Measurements from ENCODE around the gene HTR3A. TPM values are rescaled to one million over a fixed set of nuclear protein-coding genes. Genes with fewer than 3 reads are reported as not detected.
"Not testable (repeated sequence)": the region's sequence is repeated elsewhere in the genome, so short reads cannot be mapped to it uniquely, and the experiment has no call there.

The HTR3A gene
- total and polyA plus RNA-seq, 7 donors, result 1.1 to 4.5 (median 1.6) TPM; not detected in 2

GRCh38 chr11:113934761-113935160 lies 40.1 kb upstream of the HTR3A start:
- no peaks in the 10 kb centered on the region for H3K36me3 ChIP-seq
- TF ChIP-seq POLR2A (IDR thresholded peaks at IDR 0.05), result no peak
- H3K9me3 ChIP-seq, result no peaks in the 10 kb centered on the region
- DNase-seq, result no peak
- no peaks in the 10 kb centered on the region for H3K4me1 ChIP-seq
- intact Hi-C loops (cut with DNase I), result no loop called here
- H3K27ac ChIP-seq, result no peak overlapping the region
- no peak overlapping the region for H3K4me3 ChIP-seq
- WGBS, 2 donors, result 44 to 70% methylated on average over 4 of the region's 4 CpGs
- H3K27me3 ChIP-seq, result no peaks in the 10 kb centered on the region

GRCh38 chr11:113935858-113936257 lies 39.0 kb upstream of the HTR3A start:
- H3K27ac ChIP-seq, result no peak overlapping the region
- H3K27me3 ChIP-seq, result no peaks in the 10 kb centered on the region
- 63 to 74% methylated on average over 4 of the region's 4 CpGs for WGBS, 2 donors
- H3K36me3 ChIP-seq, result no peaks in the 10 kb centered on the region
- no peaks in the 10 kb centered on the region for H3K9me3 ChIP-seq
- H3K4me1 ChIP-seq, result no peaks in the 10 kb centered on the region
- no peak for TF ChIP-seq POLR2AphosphoS5 (IDR thresholded peaks at IDR 0.05)
- no peak for TF ChIP-seq EP300 (IDR thresholded peaks at IDR 0.05)
- no peak for TF ChIP-seq CTCF (IDR thresholded peaks at IDR 0.05)
- TF ChIP-seq POLR2A (IDR thresholded peaks at IDR 0.05), result no peak
- intact Hi-C loops (cut with DNase I), result no loop called here
- no peak for DNase-seq
- H3K4me3 ChIP-seq, result no peak overlapping the region

GRCh38 chr11:113937918-113938317 lies 37.0 kb upstream of the HTR3A start:
- intact Hi-C loops (cut with DNase I), result no loop called here
- TF ChIP-seq CTCF (IDR thresholded peaks at IDR 0.05) (no peak), POLR2AphosphoS5 (IDR thresholded peaks at IDR 0.05) (no peak), EP300 (IDR thresholded peaks at IDR 0.05) (no peak), POLR2A (IDR thresholded peaks at IDR 0.05) (no peak)
- H3K4me3 ChIP-seq, result no peak overlapping the region
- H3K36me3 ChIP-seq, result no peaks in the 10 kb centered on the region
- H3K4me1 ChIP-seq, result no peaks in the 10 kb centered on the region
- H3K9me3 ChIP-seq, result no peaks in the 10 kb centered on the region
- DNase-seq, result no peak
- no peak overlapping the region for H3K27ac ChIP-seq
- no peaks in the 10 kb centered on the region for H3K27me3 ChIP-seq
- 86 to 95% methylated on average over 3 of the region's 3 CpGs for WGBS, 2 donors

DNA sequence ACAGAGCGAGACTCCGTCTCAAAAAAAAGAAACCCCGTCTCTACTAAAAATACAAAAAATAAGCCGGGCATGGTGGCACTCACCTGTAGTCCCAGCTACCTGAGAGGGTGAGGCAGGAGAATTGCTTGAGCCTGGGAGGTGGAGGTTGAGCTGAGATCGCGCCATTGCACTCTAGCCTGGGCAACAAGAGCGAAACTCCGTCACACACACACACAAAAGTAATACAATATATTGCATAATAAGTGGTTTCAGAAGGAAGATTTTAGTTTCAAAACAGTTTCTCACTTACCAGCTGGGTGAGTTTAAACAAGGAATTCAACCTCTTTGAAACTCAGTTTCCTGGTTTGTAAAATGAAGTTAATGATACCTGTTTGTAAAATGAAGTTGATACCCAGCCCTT lies 32.7 kb upstream of the HTR3A start:
- H3K36me3 ChIP-seq, result no peaks in the 10 kb centered on the region
- WGBS, 2 donors, result 85 to 95% methylated on average over 8 of the region's 8 CpGs
- H3K4me3 ChIP-seq, result no peak overlapping the region
- intact Hi-C loops (cut with DNase I), result no loop called here
- no peaks in the 10 kb centered on the region for H3K4me1 ChIP-seq
- H3K27ac ChIP-seq, result no peak overlapping the region
- no peaks in the 10 kb centered on the region for H3K9me3 ChIP-seq
- H3K27me3 ChIP-seq, result no peaks in the 10 kb centered on the region
- TF ChIP-seq POLR2A (IDR thresholded peaks at IDR 0.05) (no peak), EP300 (IDR thresholded peaks at IDR 0.05) (no peak), CTCF (IDR thresholded peaks at IDR 0.05) (no peak), POLR2AphosphoS5 (IDR thresholded peaks at IDR 0.05) (no peak)
- no peak for DNase-seq

DNA sequence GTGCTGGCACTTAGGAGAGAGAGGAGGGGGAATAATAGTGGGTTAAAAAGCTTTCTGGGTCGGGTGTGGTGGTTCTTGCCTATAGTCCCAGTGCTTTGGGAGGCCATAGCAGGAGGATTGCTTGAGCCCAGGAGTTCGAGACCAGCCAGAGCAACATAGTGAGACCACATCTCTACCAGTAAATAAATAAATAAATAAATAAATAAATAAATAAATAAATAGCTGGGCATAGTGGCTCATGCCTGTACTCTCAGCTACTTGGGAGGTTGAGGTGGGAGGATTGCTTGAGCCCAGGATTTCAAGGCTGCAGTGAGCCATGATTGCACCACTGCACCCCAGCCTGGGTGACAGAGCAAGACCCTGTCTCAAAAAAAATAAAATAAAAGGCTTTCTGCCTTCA lies 28.7 kb upstream of the HTR3A start:
- 69 to 76% methylated on average over 2 of the region's 2 CpGs for WGBS, 2 donors
- DNase-seq; H3K27me3 ChIP-seq; H3K4me1 ChIP-seq; H3K36me3 ChIP-seq; H3K4me3 ChIP-seq; intact Hi-C loops (cut with DNase I); H3K27ac ChIP-seq; H3K9me3 ChIP-seq: not testable (repeated sequence)

DNA sequence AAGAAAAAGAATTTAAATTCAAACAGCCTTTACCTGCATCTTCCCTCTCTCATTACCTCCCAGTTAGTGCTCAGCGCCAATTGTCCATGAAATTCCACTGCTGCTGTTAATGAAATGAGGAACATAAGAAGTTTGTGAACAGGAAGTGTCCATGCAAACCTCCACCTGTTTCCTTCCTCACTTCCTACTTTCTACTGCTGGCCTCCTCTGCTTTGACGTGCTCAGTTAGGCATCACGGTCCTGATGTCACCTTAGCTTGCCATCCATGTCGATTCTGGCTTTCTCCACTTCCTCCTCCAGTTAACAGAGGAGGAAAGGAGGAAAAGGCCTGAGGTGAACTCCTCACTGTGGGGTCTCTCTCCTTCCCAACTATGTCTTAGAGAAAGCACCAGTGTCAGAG lies 26.9 kb upstream of the HTR3A start:
- intact Hi-C loops (cut with DNase I), result no loop called here
- 44 to 72% methylated on average over 4 of the region's 4 CpGs for WGBS, 2 donors

More for the DNA sequence above, 26.9 kb upstream of the HTR3A start:
- Histone ChIP-seq H3K9me3 (no peaks in the 10 kb centered on the region), H3K36me3 (no peaks in the 10 kb centered on the region), H3K4me1 (no peaks in the 10 kb centered on the region), H3K27me3 (peaks cover 0 to 17% (median 5%) of the 10 kb centered on the region in 3 donors), H3K4me3 (no peak overlapping the region), H3K27ac (no peak overlapping the region)
- TF ChIP-seq EP300 (IDR thresholded peaks at IDR 0.05), result no peak
- no peak for TF ChIP-seq CTCF (IDR thresholded peaks at IDR 0.05)
- no peak for TF ChIP-seq POLR2AphosphoS5 (IDR thresholded peaks at IDR 0.05)
- no peak for TF ChIP-seq POLR2A (IDR thresholded peaks at IDR 0.05)
- no peak for DNase-seq
